Bronchial epithelial cell (primary cell): ENCODE measurements around the gene TRPM1. TPM values are rescaled to one million over a fixed set of nuclear protein-coding genes. Genes with fewer than 3 reads are reported as not detected.

Experiments
- DNase-seq: peaks from one replicate; pipeline ENCODE4 v3.0.0-alpha.2; 2010; ENCODE audit warnings: low read depth
- FAIRE-seq: peaks from 2 replicates; lab custom pipeline; 2011; peaks lifted over from hg19 to GRCh38; lab: Jason Lieb, UNC
- H3K27me3 ChIP-seq: 2 replicates; pipeline ENCODE4 v1.5.1; 2011; ENCODE audit warnings: low read length; ENCODE audit not compliant: control insufficient read depth, insufficient read depth
- H3K36me3 ChIP-seq: 2 replicates; pipeline ENCODE4 v1.5.1; 2011; ENCODE audit warnings: low read length; ENCODE audit not compliant: control insufficient read depth, insufficient read depth
- H3K4me3 ChIP-seq: 2 replicates; pipeline ENCODE4 v1.5.1; 2011; ENCODE audit warnings: mild to moderate bottlenecking, low read depth, low read length, control low read depth
- total RNA-seq: library from RNA; depleted of rRNA; stranded (reverse); fragments of >200 nt; gene quantifications from 2 replicates; pipeline ENCODE4 v1.2.1, GENCODE V29; 2014
- TF ChIP-seq, protein P1 (sequence below): IDR thresholded peaks from 2 replicates; pipeline ENCODE4 v1.5.1; 2011; ENCODE audit warnings: mild to moderate bottlenecking, moderate library complexity, low read length, control low read depth, inconsistent platforms; ENCODE audit not compliant: insufficient read depth, severe bottlenecking

TRPM1 gene
- total RNA-seq, 1 donor from 2014 or later, result under 0.01 TPM

GRCh38 chr15:30991255-30992235, 110.0 kb downstream of the TRPM1 start, which contains the start of gene MTMR10:
TSS of gene MTMR10 (minus strand) at chr15:30991628. CDS start at chr15:30991506, 122 bp downstream.
- no peaks in the 10 kb centered on the region for H3K36me3 ChIP-seq
- DNase-seq, result peak; percentile 52
- no peak for FAIRE-seq
- peak within 1 kb of the TSS; percentile 98 for H3K4me3 ChIP-seq
- no peaks in the 10 kb centered on the region for H3K27me3 ChIP-seq
- TF ChIP-seq, protein P1, sequence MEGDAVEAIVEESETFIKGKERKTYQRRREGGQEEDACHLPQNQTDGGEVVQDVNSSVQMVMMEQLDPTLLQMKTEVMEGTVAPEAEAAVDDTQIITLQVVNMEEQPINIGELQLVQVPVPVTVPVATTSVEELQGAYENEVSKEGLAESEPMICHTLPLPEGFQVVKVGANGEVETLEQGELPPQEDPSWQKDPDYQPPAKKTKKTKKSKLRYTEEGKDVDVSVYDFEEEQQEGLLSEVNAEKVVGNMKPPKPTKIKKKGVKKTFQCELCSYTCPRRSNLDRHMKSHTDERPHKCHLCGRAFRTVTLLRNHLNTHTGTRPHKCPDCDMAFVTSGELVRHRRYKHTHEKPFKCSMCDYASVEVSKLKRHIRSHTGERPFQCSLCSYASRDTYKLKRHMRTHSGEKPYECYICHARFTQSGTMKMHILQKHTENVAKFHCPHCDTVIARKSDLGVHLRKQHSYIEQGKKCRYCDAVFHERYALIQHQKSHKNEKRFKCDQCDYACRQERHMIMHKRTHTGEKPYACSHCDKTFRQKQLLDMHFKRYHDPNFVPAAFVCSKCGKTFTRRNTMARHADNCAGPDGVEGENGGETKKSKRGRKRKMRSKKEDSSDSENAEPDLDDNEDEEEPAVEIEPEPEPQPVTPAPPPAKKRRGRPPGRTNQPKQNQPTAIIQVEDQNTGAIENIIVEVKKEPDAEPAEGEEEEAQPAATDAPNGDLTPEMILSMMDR, result no peak

DNA sequence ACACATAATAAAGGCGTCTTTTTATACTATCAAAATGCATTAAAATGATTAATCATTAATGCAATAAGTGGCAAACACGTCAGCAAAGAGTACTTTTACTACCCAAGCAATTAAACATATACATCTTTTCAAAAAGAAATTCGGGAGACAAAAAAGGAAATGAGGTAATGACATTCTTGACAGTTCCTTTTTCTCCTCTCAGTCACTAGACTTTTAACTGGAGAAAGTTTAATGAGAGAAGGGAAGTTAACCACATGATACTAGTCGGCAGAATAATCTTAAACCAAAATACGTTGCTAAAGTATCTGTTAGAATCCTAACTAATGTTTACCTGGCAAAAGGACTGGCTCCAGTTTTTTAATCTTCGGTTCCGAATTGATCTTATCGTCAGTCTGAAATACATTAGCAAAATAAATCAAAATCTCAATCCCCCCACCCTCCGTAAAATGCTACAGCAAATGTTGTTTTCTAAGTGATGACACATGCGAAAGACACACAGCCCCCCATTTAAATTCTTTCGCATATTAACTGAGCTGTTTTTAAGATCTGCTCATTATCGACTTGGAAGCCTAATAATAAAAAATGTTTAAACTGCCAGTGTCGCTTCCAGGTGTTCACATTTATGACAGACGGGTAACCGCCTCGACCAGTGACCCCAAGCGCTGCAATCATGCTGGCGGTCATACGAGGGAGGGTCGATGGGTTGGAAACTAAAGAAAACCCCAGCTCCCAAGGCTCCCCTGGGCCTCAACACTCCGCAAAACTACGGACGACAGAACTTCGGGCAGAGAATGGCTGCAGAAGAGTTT, 110.9 kb downstream of the TRPM1 start:
- peak; percentile 22 for DNase-seq
- TF ChIP-seq, protein P1, result no peak
- FAIRE-seq, result no peak

GRCh38 chr15:30990036-30990435, 111.5 kb downstream of the TRPM1 start:
- no peaks in the 10 kb centered on the region for H3K36me3 ChIP-seq
- FAIRE-seq (no peak), DNase-seq (no peak)
- no peaks in the 10 kb centered on the region for H3K27me3 ChIP-seq
- peak overlapping the region; percentile 98 for H3K4me3 ChIP-seq
- TF ChIP-seq, protein P1, result no peak

More for the DNA sequence above, 110.9 kb downstream of the TRPM1 start:
- Histone ChIP-seq H3K27me3 (no peaks in the 10 kb centered on the region), H3K36me3 (no peaks in the 10 kb centered on the region), H3K4me3 (peak overlapping the region; percentile 98)

- Histone ChIP-seq H3K4me3 (no peak overlapping the region), H3K27me3 (no peaks in the 10 kb centered on the region), H3K36me3 (peaks cover 2% of the 10 kb centered on the region)
- TF ChIP-seq, protein P1, result no peak
- DNase-seq (peak; percentile 8), FAIRE-seq (no peak)
Measured at GRCh38 chr15:30985081-30985531, 116.4 kb downstream of the TRPM1 start.

GRCh38 chr15:30984542-30984941, 117.0 kb downstream of the TRPM1 start:
- Histone ChIP-seq H3K4me3 (no peak overlapping the region), H3K27me3 (no peaks in the 10 kb centered on the region), H3K36me3 (peaks cover 2% of the 10 kb centered on the region)
- TF ChIP-seq, protein P1, result no peak
- no peak for DNase-seq
- no peak for FAIRE-seq
